Measurements from ENCODE around the gene CRTAC1. TPM values are rescaled to one million over a fixed set of nuclear protein-coding genes. Genes with fewer than 3 reads are reported as not detected.

The CRTAC1 gene
- total RNA-seq, 1 donor from 2014 or later = 0.82 TPM

DNA sequence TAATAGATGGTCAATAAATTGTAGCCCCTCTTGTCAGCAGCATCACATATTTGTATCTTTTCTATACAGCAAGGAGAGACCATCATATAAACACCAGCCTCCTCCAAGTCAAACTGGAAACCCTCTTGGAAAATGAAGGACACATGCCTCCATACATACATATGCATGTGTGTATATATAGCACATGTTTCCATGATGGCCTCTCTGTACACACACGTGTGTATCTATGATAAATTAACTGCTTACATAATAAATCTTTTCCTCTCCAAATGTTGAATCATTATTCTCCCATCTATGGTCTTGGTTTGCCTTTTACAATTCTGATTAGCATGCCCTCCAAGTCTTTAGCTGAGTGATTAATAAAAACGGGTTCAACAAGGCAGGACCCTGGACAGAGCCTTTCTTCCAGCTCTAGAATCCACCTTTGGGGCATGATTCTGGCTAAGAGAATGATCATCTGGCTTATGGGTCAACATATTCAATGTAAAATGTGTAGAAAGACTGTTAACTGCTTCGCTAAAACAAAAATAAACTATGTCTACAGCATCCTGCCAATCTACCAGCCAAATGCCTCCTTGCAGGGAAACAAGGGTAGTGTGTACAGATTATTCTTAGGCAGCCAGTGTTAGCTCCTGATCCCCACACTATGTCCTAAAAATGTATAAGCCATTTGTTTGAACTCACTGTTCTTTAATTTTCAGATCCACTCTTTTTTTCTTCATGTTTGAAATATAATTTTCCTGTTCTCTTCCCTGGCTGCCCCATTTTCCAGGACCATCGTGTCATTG, 70.0 kb downstream of the CRTAC1 start:
- Mint-ChIP-seq H3K36me3 (ENCODE audit: low read depth) (no peaks in the 10 kb centered on the region), H3K4me1 (no peaks in the 10 kb centered on the region), H3K4me3 (no peak overlapping the region), H3K27ac (ENCODE audit: unreplicated experiment) (no peak overlapping the region), H3K9me3 (no peaks in the 10 kb centered on the region), H3K27me3 (ENCODE audit: low read depth) (peaks cover 89% of the 10 kb centered on the region)
- TF ChIP-seq, protein P1, sequence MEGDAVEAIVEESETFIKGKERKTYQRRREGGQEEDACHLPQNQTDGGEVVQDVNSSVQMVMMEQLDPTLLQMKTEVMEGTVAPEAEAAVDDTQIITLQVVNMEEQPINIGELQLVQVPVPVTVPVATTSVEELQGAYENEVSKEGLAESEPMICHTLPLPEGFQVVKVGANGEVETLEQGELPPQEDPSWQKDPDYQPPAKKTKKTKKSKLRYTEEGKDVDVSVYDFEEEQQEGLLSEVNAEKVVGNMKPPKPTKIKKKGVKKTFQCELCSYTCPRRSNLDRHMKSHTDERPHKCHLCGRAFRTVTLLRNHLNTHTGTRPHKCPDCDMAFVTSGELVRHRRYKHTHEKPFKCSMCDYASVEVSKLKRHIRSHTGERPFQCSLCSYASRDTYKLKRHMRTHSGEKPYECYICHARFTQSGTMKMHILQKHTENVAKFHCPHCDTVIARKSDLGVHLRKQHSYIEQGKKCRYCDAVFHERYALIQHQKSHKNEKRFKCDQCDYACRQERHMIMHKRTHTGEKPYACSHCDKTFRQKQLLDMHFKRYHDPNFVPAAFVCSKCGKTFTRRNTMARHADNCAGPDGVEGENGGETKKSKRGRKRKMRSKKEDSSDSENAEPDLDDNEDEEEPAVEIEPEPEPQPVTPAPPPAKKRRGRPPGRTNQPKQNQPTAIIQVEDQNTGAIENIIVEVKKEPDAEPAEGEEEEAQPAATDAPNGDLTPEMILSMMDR (conservative IDR thresholded peaks at IDR 0.05) = no peak
- no peak for DNase-seq (ENCODE audit: low read depth, low spot score)

DNA sequence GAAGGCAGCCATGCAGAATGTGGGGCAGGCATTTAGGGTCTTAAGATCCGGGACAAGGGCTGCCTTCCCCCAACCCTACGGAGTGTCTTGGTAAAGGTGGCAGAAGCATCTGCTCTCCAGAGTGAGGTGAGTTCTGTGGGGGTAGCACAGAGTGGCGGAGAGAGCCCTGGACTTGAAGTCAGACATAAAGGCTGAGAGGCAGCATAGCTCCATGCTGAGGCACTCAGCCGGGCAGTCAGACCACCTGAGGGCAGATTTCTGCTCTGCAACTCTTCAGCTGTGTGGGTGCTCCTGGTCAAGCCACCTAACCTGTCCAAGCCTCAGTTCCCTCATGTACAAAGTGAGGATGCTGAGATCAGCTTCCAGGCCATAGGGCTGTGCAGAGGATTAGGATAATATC, 81.0 kb downstream of the CRTAC1 start:
- Mint-ChIP-seq H3K9me3 (no peaks in the 10 kb centered on the region), H3K27ac (ENCODE audit: unreplicated experiment) (no peak overlapping the region), H3K4me1 (no peaks in the 10 kb centered on the region), H3K36me3 (ENCODE audit: low read depth) (no peaks in the 10 kb centered on the region), H3K4me3 (no peak overlapping the region), H3K27me3 (ENCODE audit: low read depth) (peaks cover 58% of the 10 kb centered on the region)
- DNase-seq (ENCODE audit: low read depth, low spot score) = no peak
- TF ChIP-seq, protein P1 (conservative IDR thresholded peaks at IDR 0.05) = no peak

DNA sequence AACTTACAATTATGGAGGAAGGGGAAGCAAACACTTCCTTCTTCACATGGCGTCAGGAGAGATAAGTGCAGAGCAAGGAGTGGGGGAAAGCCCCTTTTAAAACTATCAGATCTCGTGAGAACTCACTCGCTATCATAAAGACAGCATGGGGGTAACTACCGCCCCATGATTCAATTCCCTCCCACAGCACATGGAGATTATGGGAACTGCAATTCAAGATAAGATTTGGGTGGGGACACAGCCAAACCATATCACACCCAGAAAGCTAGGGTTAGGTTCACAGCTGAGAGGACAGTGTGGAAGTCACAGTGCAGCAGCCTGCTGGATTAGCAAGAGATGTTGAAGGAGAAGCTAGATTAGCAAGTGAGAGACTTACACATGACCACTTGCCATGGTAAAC, 81.6 kb downstream of the CRTAC1 start:
- Mint-ChIP-seq H3K36me3 (ENCODE audit: low read depth) (no peaks in the 10 kb centered on the region), H3K4me3 (no peak overlapping the region), H3K27me3 (ENCODE audit: low read depth) (peaks cover 53% of the 10 kb centered on the region), H3K27ac (ENCODE audit: unreplicated experiment) (no peak overlapping the region), H3K4me1 (no peaks in the 10 kb centered on the region), H3K9me3 (no peaks in the 10 kb centered on the region)
- no peak for DNase-seq (ENCODE audit: low read depth, low spot score)
- TF ChIP-seq, protein P1 (conservative IDR thresholded peaks at IDR 0.05) = no peak

DNA sequence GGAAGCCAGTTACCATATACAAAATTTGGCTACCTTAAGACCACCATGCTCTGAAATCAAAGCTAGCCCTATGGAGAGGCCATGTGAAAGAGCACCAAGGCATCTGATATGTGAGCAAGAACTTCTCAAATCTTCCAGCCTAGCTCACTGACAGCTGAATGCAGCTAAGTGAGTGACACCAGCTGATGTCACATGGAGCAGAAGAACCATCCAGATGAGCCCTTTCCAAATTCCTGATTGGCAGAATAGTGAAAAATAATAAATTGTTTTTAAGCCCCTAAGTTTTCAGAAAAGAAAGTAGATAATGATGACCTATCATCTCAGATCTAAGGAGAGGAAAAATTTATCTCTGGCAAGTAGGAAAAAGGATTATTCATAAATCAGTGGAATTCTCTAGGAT, 85.6 kb downstream of the CRTAC1 start:
- H3K4me3 Mint-ChIP-seq = no peak overlapping the region
- H3K27ac Mint-ChIP-seq (ENCODE audit: unreplicated experiment) = no peak overlapping the region
- H3K27me3 Mint-ChIP-seq (ENCODE audit: low read depth) = peaks cover 47% of the 10 kb centered on the region
- DNase-seq (ENCODE audit: low read depth, low spot score) = no peak
- no peaks in the 10 kb centered on the region for H3K36me3 Mint-ChIP-seq (ENCODE audit: low read depth)
- H3K4me1 Mint-ChIP-seq = no peaks in the 10 kb centered on the region
- peaks cover 5% of the 10 kb centered on the region for H3K9me3 Mint-ChIP-seq
- TF ChIP-seq, protein P1 (conservative IDR thresholded peaks at IDR 0.05) = no peak

DNA sequence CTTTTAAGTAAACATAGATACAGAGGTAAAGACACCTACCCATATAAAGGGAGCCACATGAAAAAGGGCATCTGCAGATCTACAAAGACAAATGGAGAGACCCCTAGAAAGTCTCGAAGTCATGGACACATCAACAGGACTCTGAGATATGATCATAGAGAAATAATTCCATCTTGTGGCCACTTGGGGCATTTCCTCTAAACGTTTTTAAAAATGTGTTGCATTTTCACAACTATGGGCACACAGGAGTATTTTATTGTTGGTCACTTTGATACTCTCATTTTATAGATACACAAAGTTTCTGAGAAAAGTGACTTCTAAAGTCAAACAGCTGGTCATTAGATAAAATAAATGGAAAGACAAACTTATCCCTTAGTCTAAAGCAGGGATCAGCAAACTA, 87.1 kb downstream of the CRTAC1 start:
- TF ChIP-seq, protein P1 (conservative IDR thresholded peaks at IDR 0.05) = peak; percentile 27
- DNase-seq (ENCODE audit: low read depth, low spot score) = no peak
- Mint-ChIP-seq H3K4me3 (no peak overlapping the region), H3K4me1 (no peaks in the 10 kb centered on the region), H3K9me3 (peaks cover 5% of the 10 kb centered on the region), H3K36me3 (ENCODE audit: low read depth) (no peaks in the 10 kb centered on the region), H3K27me3 (ENCODE audit: low read depth) (peaks cover 47% of the 10 kb centered on the region), H3K27ac (ENCODE audit: unreplicated experiment) (no peak overlapping the region)

All from neural crest cell (in vitro differentiated cells).